GM19351 (cell line): ENCODE data around the gene LYST.
"Not testable (repeated sequence)": the region's sequence is repeated elsewhere in the genome, so short reads cannot be mapped to it uniquely, and the experiment has no call there.

Experiments
- ATAC-seq: cut with Tn5 transposase; IDR thresholded peaks from one replicate; pipeline ENCODE4 v1.9.1; 2021; ENCODE audit warnings: mild to moderate bottlenecking, moderate library complexity; ENCODE audit not compliant: unreplicated experiment

The LYST gene

DNA sequence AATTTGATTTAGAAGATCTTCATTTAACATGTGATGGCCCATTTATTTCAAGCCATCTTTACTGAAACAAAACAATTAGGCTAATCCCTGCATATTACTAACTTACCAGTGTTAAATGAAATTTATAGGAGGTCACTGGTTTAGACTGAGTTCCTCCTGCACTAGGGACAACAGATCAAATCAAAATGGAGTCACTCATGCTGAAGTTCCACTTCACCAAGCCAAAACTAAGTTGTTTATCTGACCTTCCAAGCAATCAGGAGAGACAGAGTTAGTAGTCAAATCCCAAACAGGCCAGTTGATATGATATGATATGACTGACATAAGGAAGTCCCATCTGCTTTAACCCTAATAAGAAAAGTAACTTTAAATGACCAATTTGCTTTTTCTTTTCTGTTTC lies 4.8 kb downstream of the LYST start:
- no peak for ATAC-seq

DNA sequence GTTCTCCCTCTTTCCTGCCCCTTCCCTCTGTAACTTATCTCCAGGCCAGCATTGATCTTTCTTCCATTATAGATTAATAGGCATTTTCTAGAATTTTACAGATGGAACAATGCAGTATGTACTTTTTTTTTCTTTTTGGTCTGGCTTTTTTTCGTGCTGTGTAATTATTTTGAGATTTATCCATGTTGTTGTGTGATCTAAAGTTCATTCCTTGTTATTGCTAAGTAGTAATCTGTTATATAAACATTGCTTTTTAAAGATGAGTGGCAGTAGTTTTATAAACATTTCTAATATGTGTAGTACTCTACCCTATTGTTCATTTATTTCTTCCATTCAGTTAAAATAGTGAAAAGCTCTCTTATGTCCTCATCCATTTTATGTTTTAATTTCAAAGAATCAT lies 5.9 kb downstream of the LYST start:
- no peak for ATAC-seq

DNA sequence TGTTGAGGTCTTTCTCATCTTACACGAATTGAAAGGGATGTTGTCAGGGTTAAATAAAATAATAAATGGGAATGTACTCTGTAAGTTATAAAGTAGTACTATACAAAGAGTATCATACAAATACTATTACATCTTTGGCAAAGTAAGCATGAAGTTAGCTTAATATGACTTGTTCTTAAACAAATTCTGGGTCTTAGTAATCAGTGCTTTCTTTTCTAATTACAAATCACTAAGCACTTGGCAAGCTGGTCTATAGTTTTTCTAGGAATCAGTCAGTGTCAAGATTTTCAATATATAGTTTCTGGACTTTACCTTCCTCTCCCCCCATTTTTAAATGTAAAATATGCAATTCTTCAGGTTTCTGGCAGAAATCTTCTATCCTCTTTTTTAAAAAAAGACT lies 6.9 kb downstream of the LYST start:
- ATAC-seq = no peak

DNA sequence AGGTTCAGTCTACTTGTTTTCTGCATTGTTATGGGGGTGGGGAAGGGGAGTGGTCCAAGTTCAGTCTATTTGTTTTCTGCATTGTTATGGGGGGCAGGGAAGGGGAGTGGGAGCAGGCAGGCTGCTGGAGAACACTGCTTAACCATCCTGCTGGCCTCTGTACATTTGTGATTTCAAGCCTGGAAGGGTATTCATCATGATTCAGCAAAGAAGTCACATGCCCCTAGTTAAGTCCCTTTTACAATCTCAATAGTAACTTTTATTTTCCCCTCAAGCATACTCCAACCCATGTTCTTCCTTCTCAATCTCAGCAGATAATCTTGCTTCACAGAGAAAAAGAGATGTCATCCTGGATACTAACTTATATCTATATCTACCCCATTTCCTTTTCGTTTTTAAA lies 7.9 kb downstream of the LYST start:
- ATAC-seq = no peak

DNA sequence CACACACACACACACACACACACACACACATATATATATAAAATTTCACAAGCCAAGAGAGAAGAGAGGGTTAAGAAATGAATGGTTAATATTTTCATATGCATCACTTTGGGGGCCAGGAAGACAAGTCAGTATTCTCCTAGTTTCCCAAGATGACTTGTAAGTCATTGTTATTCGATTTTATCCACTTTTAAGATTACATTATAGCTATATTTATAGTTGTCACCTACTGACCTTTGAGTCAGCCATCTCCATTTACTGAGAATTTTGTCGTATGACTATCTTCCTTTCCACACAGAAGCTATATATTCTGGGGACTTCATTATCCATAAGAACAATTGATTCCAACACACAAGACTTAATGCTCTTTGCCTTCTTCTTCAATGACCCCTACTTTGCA lies 8.9 kb downstream of the LYST start:
- ATAC-seq = no peak

DNA sequence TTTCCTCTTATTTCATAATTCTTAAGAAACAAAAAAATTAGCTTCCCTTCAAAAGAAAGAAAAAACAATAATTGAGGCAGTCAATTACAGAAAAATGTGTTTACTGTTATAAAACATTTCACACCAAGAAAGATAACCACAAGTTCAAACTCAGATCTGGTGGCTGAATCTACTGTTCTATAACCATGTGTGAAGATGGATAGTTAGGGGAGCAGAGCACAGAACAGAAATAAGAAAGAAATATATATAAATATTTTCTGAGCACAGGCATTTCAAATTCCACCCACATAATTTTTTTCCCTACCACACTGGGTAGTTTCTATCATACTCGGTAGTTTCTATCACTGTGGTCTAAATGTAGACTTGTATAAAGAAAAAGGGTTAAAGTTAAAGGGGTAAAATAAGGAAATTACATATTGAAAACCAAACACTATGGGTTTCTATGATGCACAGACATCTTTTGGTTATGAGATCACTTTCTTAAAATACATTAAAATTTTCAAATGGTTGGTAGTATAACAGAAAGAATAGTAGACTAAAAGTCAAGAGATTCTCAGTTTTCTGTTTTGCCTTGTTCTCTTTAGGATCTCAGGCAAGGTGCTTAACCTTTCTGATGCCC lies 10.8 kb downstream of the LYST start:
- peak; percentile 80 for ATAC-seq

DNA sequence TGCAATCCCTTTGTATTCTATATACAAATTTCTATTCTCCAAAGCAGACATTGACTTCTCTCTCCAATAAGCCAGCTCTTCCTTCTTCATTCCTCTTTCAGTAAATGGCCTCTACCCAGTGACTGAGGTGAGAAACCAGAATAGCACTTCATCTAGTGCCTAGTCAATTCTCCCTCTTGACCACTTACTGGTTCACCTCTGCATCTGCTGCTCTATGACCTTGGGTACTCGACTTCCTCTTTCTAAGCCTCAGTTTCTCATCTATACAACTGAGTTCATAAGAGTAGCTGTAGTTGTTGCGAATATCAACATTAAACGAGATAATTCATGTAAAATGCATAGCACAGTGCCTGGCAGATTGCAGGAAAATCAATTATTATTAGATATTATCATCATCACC lies 12.4 kb downstream of the LYST start:
- peak; percentile 51 for ATAC-seq

DNA sequence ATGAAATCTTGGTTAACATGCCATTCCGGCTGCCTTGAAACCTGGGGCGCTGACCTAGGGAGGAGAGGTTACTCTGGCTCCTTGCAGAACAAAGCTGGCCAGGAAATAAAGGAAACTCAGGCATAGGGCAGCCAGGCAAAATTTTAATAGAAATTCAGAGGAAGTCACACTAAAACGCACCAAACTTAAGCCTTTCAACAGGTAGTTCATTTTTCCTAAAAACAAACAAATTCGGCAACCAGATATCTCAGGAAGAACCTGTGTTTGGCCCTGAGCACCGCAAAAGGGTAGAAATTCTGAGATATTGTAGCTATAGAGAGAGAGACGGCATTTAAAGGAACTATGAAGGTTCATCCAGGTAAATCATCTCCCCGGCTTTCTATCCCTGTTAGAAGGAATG lies 13.1 kb downstream of the LYST start:
- ATAC-seq = no peak

DNA sequence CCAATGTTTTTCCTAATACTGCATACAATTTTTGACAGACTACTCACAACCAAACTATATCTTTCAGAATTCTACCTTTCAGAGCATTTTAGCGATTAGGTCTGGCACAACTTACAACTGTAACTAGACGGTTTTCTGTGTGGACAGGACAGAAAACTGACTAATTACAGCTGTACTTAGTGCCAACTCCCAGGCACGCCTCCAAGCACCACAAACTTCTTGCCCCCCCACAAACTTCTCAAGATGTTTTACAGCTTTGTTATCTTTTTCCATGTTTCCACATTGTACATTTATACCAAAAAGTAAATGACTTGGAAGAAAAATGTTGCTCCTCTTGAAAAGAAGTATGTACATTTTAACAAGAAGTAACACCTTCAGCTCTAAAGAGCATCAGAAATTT lies 13.8 kb downstream of the LYST start:
- ATAC-seq = no peak

DNA sequence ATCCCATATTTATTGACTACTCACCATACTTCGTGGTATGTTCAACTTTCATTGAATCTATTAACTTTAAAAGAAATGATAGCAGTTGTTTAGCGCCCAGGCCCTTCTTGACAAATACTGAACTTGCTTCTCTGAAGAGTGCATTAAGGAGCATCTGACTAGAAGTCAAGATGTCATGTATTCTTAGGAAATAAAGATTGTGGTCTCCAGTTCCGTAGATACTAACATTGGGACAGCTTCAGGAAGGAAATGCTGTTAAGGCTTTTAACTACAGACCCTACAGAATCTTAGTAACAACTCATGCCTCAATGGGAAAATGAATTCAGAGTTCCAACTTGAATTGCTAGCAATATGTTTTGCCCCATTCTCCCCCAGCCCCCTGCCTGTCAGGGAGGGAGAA lies 14.8 kb downstream of the LYST start:
- ATAC-seq = no peak

DNA sequence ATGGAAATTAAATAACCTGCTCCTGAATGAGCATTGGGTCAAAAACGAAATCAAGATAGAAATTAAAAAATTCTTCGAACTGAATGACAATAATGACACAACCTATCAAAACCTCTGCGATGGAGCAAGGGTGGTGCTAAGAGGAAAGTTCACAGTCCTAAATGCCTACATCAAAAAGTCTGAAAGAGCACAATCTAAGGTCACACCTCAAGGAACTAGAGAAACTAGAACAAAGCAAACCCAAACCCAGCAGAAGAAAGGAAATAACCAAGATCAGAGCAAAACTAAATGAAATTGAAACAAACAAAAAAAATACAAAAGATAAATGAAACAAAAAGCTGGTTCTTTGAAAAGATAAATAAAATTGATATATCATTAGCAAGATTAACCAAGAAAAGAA lies 18.5 kb downstream of the LYST start:
- not testable (repeated sequence) for ATAC-seq

DNA sequence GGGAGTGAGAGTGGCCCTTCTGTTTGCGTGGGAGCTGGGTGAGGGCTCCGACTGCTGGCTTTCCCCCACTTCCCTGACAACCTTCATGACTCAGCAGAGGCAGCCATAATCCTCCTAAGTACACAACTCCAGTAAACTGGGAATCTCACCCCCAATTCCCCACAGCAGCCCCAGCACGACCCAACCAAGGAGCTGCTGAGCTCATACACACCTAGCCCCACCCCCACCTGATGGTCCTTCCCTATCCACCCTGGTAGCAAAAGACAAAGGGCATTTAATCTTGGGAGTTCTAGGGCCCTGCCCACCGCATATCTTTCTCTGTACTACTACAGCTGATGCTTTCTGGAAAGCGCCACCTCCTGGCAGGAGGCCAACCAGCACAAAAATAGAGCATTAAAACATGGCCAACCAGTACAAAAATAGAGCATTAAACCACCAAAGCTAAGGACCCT lies 21.0 kb downstream of the LYST start:
- ATAC-seq = not testable (repeated sequence)

DNA sequence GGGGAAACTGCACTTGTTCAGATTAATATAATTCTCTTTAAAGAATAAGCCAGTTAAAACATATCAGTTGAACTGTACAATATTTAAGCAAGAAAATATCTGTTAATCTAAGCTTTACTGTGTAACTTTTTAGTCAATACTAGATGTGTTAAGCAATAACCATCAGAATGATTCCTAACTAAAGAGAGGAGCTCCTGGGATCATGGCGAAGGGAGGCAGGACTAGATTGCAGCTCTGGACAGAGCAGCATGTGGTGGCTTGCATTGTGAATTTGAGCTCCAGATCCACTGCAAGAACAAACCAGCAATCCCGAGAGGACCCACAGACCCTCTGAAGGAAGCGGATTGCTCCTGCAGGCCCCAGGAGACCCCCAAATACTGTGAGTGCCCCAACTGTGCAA lies 21.9 kb downstream of the LYST start:
- ATAC-seq = no peak

DNA sequence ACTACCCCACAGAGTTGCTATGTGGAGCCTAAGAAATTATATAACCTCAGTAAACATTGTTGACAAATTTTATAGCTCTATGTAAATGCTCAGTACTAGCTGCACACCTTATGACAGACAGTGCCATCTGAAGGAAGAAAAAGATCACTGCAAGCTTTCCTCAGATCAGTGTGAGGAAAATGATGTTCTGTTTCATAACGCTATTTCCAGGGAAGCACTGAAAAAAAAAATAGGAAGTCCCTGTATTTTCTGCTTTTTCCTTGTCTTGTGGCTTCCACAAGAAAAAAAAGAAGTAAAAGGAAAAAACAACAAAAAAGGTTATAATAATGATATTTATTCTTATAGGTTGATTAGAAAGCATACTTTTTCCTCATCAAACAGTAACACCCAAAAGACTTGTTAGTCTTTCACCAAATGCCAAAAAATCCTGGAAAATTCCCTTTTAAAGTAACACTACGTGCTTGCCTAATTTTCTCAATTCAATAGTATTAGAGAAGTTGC lies 23.2 kb downstream of the LYST start:
- peak; percentile 78 for ATAC-seq

DNA sequence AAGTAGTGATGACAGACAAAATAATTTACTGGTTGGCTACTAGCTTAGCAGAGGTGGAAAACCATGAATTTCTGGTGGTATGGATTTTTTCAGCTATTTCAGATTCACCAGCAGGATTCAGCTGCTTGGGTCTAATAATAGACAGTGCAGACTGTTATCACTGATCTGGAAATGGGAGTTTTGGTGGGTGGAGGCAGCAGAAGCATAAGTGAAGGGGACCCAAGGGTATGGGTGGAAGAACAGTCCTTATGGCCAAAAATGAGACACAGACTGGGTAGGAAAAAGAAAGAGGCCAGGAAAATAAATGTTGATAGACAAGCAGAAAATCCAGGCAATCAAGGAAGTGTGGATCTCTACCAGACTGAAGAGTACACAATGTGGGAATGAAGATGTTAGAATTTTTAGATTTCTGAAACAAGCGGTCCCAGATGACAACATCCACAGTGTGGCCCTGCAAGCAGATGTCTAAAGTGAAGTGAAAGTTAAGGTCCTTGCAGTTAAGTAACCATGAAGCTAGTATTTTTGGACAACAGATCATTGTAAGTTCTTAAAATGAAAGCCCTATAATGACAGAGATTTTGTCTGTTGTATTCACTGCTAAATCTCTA lies 24.7 kb downstream of the LYST start:
- peak; percentile 84 for ATAC-seq

DNA sequence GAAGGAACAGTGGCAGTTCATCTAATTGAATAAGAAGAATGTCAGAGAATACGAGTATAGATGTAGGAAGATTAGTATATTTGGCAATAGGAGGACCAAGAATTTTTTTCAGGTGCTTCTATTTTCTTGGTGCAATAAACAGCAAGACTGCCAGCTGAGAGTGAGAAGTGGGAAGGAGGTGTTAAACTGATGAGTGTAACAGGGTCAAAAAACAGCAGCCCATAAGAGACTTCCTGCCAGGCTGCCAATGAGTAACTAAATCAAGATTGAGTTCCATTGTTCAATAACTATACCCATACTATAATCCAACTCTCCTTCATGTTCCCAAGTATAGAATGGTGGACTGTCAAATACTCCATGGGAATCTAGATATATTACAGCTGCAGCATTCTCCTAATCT lies 28.7 kb downstream of the LYST start:
- ATAC-seq = no peak

DNA sequence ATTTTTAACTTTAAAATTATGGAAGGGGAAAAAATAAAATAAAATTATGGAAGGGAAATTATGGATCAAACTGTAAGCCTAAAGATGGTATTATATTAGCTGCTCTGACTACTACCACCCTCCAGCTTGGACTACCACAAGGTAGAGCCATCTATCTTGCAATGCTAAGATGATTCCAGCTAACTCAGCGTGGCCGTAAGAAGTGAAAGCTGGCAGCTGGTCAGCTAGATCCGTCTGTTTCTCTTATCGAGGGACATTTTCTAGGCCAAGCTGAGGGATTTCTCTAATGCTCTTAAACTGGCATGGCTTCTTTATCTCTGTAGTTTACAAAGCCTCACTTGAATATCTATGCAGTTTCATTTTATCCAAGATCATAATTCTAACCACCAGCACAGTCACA lies 31.5 kb downstream of the LYST start:
- no peak for ATAC-seq

DNA sequence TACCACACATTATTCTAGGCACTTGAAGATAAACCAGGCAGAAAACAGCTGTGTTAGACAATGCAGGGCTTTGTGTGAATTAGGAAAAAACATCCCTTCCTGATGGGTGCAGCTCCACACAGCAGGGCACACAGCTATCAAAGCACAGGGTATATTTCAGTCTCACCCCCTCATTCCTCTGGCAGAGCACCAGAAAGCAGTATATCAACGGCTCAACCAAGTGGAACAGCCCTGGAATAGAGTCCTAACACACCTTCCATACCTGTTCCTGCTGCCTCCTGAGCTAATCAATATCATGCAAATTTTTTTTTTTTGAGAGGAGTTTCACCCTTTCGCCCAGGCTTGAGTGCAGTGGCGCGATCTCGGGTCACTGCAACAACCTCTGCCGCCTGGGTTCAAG lies 32.1 kb downstream of the LYST start:
- ATAC-seq = no peak

DNA sequence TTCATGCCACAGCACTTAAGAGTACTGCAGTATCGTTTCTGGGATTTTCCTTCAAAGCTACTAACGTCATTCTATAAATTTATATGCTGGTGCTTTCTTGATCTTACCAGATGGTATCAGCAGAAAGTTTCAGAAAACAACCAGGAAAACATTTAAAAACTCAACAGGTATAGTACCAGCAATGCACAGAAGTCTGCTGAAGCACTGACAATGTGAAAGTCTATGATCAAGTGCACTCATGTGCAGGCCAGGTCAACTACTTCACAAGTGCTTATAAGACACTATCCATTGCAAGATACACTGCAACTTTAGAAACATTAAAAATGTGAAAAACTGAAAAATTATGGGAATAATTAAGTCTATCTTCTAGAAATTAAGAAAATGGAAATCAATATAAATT lies 34.7 kb downstream of the LYST start:
- ATAC-seq = no peak

DNA sequence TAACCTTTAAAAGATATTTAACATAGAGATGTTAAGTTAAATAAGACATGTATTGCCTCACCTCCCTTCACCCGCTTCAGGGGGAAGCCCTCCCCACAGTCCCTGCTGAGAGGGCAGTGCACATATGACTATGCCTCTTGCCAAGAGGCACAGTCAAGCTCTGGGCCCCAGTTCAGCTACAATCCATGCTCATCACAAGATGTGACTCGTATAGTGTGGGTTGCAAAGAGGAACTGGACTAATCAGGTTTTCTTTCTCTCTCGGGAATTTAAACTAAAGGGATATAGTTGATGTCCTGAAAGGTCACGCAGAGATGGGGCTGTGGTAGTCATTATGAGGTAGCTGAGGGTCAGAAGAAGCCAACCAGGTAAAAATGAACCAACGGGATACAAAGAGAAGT lies 35.6 kb downstream of the LYST start:
- peak; percentile 99 for ATAC-seq

DNA sequence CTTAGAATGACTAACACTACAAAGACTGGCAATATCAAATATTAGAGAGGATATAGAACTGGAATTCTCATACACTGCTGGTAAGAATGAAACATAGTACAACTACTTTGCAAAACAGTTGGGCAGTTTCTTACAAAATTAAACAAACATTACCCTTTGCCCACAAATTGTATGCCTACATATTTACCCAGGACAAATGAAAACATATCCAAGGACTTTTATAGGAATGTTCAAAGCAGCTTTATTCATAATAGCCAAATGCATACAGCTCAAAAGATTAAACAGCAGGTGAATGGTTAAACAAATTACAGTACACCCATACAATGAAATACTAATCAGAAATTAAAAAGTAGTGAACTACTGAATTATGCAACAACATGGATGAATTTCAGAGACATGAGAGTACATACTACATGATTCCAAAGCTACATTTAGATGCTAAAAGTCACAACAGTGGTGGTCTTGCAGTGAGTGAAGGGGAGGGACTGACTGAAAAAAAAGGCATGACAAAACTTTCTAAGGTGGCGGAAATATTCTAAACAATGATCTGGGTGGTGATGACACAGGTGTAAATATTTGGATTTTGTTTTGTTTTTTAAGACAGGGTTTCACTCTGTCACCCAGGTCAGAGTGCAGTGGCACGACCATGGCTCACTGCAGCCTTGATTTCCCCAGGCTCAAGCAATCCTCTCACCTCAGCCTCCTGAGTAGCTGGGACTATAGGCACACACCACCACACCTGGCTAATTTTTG lies 40.4 kb downstream of the LYST start:
- ATAC-seq = no peak

DNA sequence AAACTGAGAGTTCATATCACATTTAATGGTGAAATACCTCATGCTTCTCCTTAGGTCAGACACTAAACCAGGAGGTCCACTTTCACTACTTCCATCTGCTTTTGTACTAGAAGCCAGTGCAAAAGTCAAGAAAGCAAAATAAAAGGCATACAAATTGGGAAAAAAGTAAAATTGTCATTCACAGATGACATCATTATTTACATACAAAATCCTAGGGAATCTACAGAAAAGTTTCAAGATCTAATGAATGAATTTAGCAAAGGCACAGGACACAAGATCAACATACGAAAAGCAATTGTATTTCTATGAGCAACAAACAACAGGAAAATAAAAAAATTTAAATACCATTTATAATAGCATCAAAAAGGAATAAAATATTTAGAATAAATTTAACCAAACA lies 41.5 kb downstream of the LYST start:
- ATAC-seq = no peak
